ENCODE results near the gene TSSK3. TPM values are rescaled to one million over a fixed set of nuclear protein-coding genes. Genes with fewer than 3 reads are reported as not detected.
A peak's percentile ranks its signal among the peaks of the same experiment; 100 is the strongest.

TSSK3 gene
- total RNA-seq, 1 donor from 2014 or later, result not detected

- TF ChIP-seq, protein P1, sequence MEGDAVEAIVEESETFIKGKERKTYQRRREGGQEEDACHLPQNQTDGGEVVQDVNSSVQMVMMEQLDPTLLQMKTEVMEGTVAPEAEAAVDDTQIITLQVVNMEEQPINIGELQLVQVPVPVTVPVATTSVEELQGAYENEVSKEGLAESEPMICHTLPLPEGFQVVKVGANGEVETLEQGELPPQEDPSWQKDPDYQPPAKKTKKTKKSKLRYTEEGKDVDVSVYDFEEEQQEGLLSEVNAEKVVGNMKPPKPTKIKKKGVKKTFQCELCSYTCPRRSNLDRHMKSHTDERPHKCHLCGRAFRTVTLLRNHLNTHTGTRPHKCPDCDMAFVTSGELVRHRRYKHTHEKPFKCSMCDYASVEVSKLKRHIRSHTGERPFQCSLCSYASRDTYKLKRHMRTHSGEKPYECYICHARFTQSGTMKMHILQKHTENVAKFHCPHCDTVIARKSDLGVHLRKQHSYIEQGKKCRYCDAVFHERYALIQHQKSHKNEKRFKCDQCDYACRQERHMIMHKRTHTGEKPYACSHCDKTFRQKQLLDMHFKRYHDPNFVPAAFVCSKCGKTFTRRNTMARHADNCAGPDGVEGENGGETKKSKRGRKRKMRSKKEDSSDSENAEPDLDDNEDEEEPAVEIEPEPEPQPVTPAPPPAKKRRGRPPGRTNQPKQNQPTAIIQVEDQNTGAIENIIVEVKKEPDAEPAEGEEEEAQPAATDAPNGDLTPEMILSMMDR (IDR thresholded peaks at IDR 0.05; ENCODE audit: insufficient read depth, low read length, poor library complexity, severe bottlenecking), result peak; percentile 40
- peaks cover 2% of the 10 kb centered on the region for H3K27me3 ChIP-seq (ENCODE audit: control insufficient read depth, insufficient read depth, low read length)
- no peak for DNase-seq (ENCODE audit: low read depth)
- H3K4me3 ChIP-seq (ENCODE audit: low read depth, low read length), result no peak overlapping the region
- H3K36me3 ChIP-seq (ENCODE audit: control insufficient read depth, insufficient read depth, low read length), result no peaks in the 10 kb centered on the region
Measured at GRCh38 chr1:32413507-32414185, 51.3 kb downstream of the TSSK3 start.

Other genes with a start within 250 kb of the TSSK3 start
- 69.6 and 74.8 TPM in 2 replicates for gene TXLNA, start 182.9 kb upstream of the TSSK3 start, total RNA-seq
- 7.0 and 8.8 TPM in 2 replicates for gene CCDC28B, start 161.9 kb upstream of the TSSK3 start, total RNA-seq
- 2.5 and 5.3 TPM in 2 replicates for gene IQCC, start 156.9 kb upstream of the TSSK3 start, total RNA-seq
- gene DCDC2B, start 153.4 kb upstream of the TSSK3 start, total RNA-seq, result not detected in 2 replicates
- 20.2 and 21.1 TPM in 2 replicates for gene TMEM234, start 140.2 kb upstream of the TSSK3 start, total RNA-seq
- gene EIF3I, start 140.1 kb upstream of the TSSK3 start, total RNA-seq, result 265 and 275 TPM in 2 replicates
- gene FAM167B, start 115.3 kb upstream of the TSSK3 start, total RNA-seq, result 2.7 TPM in 1 of 2 replicates, not detected in the other
- 6.2 and 10.3 TPM in 2 replicates for gene LCK, start 111.3 kb upstream of the TSSK3 start, total RNA-seq
- 72.3 and 85.7 TPM in 2 replicates for gene HDAC1, start 70.5 kb upstream of the TSSK3 start, total RNA-seq
- 184 and 187 TPM in 2 replicates for gene MARCKSL1, start 26.3 kb upstream of the TSSK3 start, total RNA-seq
- 3.4 and 7.5 TPM in 2 replicates for gene FAM229A, start 54 bp upstream of the TSSK3 start, total RNA-seq
- gene BSDC1, start 31.9 kb downstream of the TSSK3 start, total RNA-seq, result 81.6 and 83.6 TPM in 2 replicates
- 0.07 and 0.13 TPM in 2 replicates for gene ZBTB8B, start 102.5 kb downstream of the TSSK3 start, total RNA-seq
- gene ZBTB8A, start 176.9 kb downstream of the TSSK3 start, total RNA-seq, result 7.5 and 9.0 TPM in 2 replicates

Data from kidney epithelial cell (primary cell).